Stimulated activated CD4-positive, alpha-beta T cell treated with anti-CD3 and anti-CD28 coated beads, Interleukin-12 subunit alpha, Interleukin-12 subunit beta, amount 100 ng/mL, for 48 hours (primary cell): Measurements from ENCODE around the gene SLC22A7.

Experiments used
- DNase-seq, 3 donors: peaks; one replicate each; pipeline ENCODE4 v3.0.0-alpha.2; 2020; ENCODE audit warnings: low read depth in 2 of 3, low spot score in 1 of 3

Gene SLC22A7

GRCh38 chr6:43282636-43283513, 15.2 kb upstream of the SLC22A7 start:
- DNase-seq = no peak

GRCh38 chr6:43283514-43283901, 14.6 kb upstream of the SLC22A7 start:
- DNase-seq = no peak

- DNase-seq = no peak
Observed at GRCh38 chr6:43283905-43284304, 14.2 kb upstream of the SLC22A7 start.

DNA sequence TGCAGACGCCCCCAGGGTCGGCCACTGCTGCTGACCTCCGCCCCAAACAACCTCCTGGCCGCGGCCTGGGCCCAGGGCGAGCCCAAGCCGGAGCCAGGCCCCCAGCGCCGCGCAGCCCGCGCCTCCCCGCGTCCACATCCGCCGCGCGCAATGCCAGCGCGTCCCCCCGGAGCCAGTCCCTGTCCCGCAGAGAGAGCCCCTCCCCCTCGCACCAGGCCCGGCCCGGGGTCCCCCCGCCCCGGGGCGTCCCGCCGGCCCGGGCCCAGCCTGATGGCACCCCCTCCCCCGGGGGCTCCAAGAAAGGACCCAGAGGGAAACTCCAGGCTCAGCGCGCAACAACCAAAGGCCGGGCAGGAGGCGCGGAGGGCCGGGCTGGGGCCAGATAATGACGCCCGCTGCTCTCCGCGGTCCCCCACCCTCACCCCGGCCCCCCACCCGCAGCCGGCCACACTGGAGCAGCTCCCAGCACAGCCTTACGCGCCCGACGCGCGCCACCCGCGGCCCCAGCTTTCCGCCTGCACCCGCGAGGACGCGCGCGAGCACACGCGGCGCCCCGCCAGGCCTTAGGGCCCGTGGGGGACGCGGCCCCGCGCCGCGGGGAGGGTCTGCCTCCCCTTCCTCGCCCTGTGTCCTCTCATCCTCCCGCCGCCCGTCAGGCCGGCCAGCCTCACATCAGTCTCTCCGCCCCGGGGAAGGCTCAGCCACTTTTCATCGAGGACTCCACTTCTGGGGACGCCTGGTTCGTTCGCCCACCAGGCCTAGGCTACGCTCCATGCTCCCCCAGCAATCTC, 12.9 kb upstream of the SLC22A7 start:
- DNase-seq = no peak

GRCh38 chr6:43285832-43286231, 12.2 kb upstream of the SLC22A7 start:
- DNase-seq = no peak

DNA sequence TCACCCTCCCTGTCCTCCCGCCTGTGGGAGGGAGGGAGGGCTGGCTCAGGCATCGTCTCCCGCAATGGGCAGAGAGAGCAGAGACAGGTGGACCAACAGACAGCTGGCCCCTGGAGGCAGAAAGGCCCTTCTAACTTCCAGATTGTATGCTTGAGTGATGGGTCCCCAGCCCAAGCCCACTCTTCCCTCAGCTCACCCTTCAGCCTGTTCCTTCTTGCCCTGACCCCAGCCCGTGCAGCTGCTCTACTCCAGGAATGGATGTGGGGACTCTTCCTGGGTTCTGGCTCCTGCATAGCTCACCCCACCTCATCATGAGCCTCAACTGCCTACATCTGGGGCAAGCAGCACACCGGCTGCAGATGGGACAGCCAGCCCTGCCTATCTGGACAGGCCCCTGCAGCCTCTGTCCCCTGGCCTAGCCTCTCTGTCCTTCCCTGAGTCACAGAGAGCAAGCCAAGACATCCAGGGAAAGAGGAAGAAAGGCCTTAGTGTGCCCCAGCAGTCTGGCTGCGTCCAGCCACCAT, 11.5 kb upstream of the SLC22A7 start:
- DNase-seq = no peak

DNA sequence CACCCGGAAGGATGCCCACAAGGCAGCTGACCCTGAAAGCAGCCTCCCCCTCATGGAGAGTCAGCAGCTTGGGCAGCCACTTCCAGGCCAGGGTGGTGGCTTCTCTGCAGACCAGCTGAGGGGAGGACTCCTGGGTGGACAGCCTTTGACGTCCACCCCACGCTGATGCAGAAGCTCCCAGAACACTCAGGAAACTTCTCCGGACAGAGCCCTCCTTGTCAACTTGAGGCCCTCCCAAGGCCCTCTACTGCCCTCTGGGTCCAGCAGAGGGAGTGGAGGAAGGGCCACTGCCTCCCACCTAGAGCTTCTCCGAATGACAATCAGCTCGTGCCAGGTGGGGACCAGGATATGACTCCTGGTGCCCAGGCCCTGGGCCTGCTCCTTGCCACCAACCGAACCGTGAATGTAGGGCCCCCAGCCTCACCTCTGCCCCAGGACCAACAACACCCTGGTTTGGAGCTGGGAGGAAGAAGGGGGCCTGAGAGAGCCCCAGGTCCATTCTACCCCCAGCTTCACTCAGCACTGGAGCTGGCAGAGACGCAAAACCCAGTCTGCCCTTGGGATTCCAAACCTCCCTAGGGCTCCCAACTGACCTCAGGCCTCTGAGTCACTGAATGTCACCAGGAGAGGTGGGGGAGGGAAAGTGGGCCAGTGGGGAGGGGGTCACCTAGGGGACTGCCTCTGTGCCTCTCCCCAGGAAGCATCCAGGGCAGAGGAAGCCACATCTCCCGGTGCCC, 10.9 kb upstream of the SLC22A7 start:
- DNase-seq = no peak

DNA sequence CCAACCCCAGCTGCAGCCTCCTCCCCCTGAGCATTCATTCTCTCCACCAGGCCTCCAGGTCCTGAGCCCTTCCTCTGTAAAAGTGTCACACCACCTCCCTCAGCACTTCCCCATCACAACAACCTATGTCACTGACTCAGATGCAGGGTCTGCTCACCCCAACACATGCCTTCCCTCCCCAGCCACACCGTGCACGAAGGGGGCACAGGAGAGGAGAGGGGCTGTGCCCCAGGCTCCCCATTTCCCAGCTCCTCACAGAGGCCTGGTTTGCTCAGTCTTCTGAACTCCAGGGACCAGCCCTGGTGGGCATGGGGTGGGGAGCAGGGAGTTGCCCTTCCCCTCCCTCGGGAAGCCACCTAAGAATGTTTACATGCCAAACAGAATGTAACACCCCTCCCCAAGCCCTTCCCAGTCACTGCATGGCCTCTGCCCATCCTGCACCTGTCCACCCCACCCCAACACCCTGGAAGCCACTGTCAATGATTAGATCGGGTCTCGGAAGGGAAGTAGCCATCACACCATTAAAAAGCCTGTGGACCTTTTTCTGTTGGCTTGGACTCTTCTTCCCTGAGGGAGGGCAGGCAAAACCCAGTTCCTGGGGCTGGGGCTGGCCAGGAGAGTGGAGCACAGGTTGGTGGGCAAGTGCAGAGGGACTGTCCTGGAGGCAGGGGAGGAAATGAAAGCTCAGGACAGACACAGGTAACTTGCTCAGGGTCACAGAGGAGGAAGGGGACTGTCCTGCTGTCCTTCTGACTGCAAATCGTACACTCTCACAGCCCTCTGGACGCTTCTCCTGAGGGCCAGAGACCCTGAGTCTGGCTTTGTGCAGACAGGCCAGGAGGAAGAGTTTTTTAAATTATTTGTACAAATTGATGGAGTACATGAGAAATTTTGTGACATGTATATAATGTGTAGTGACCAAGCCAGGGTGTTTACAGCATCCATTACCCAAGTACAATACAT, 10.1 kb upstream of the SLC22A7 start:
- DNase-seq = no peak

DNA sequence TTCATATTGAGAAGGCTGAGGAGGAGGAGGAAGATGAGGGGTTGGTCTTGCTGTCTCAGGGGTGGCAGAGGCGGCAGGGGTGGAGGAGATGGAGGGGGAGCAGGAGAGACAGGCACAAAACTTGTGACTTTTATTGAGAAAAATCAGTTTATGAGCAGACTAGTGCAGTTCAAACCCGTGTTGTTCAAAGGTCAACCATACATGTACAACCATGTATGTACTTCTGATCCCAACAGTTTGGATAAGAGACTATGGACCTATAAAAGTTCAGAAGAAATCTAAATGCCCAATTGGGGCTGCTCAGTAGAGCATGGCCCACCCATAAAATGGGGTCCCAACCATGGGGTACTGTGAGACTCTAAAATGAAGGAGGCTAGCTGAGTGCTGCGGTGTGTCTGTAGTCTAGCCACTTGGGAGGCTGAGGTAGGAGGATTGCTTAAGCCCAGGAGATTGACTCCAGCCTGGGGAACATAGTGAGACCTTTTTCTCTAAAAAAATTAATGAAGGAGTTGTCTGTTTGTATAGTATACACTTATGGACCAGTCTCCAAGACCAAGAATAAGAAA, 7.6 kb upstream of the SLC22A7 start:
- no peak for DNase-seq

DNA sequence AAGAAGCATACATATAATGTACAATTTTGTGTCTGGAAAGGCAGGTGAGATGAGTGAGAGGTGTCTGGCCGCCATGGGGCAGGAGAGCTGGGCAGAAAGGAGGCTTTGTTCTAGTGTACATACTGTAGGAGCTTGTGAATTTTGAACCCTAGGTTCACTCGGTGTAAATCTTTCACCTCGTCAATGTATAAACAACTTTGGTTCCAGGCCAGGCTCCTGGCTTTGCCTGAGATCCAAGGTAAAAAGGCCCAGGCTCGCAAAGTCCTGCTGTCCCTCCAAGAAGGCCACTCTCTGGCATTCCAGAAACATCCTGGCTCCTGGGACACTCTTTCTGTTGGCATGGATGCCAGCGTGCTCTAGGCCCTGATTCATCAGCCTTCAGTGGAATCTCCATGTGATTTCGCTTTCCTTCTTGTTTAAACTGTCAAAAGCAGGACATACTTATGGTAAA, 7.1 kb upstream of the SLC22A7 start:
- DNase-seq = no peak

DNA sequence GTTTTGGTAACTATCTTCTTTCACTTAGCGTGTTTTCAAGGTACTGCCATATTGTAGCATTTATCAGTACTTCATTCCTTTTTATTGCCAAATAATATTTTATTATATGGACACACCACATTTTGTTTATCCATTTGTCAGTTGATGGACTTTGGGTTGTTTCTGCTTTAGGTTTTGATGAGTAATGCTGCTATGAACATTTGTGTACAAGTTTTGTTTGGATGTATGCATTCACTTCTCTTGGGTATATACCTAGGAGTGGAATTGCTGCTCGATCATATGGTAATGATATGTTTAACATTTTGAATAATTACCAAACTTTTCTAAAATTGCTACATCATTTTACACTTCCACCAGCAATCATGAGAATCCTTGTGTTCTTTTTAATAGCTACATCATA, 6.4 kb upstream of the SLC22A7 start:
- no peak for DNase-seq

DNA sequence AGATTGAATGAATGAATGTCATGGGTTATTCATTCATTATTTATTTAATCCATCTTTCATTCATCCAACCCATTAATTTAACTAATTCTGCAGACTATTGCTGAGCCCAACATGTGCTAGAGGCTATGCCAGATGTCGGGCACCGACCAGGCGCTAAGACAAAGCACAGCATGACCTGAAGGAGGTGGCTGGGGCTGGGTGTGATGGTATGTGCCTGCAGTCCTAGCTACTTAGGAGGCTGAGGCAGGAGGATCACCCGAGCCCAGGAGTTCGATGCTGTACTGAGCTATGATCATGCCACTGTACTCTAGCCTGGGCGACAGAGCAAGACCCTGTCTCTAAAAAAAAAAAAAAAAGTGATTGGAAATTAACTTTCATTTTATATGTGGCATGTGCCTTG, 5.7 kb upstream of the SLC22A7 start:
- no peak for DNase-seq

DNA sequence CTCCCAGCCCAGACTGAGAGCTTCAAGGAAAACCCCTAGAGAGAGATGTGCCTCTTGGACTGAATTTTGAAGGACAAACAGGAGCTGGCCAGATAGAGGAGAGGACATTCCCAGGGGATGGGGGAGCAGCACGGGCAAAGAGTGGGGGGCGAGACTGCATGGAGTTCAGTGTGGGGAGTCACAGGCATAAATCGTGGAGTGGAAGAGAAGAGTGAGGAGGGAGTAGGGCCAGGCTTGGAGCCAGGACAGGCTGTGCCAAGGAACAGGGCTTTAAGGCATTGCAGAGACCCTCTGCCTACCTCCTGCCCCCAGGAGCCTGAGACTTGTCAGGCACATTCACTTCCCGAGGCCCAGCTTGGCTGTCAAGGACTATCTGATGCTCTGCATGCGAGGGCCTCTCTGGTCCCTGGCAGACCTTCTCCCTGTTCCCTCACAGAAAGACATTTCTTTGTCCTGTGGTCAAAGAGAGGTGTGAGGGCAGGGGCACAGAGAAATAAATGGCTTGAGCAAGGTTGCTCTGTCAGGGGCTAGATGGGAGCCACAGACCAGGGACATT, 5.2 kb upstream of the SLC22A7 start:
- DNase-seq = no peak

- DNase-seq = no peak
Observed at GRCh38 chr6:43293698-43294097, 4.4 kb upstream of the SLC22A7 start.

DNA sequence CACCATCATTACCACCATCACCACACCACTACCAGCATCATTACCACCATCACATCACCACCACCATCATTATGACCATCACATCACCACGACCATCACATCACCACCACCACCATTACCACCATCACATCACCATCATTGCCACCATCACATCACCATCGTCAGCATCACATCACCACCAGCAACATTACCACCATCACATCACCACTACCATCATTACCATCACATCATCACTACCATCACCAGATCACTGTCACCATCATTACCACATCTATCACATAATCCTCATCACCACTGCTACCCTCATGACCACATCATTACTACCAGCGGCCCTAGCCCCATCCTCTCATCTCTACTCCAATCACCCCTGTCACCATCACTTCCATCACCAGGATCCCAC, 3.5 kb upstream of the SLC22A7 start:
- DNase-seq = no peak

DNA sequence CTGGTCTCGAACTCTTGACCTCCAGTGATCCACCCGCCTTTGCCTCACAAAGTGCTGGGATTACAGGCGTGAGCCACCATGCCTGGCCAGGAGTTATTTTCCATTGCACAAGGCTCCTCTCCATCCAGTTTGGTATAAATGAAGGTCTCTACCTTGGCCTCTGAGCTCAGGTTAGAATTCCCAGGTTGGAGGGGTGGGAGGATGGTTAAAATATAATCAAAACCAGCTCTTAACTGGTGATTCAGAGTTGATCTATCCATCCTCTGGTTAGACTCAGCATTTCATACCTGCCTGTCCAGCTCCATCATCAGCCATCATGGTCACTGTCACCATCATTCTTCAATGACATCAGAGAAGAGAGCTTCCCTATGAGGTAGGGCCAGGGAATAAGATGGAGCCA, 2.6 kb upstream of the SLC22A7 start:
- DNase-seq = no peak

- DNase-seq = no peak
Observed at GRCh38 chr6:43296780-43297497, 1.1 kb upstream of the SLC22A7 start.

GRCh38 chr6:43298565-43299337, 691 bp downstream of the SLC22A7 start:
- DNase-seq = no peak
